DOHH2 (cell line): Measurements from ENCODE around the gene RAB4A.
A peak's percentile ranks its signal among the peaks of the same experiment; 100 is the strongest.

Experiments
- H3F3A ChIP-seq: fragments of 200-600 bp; sonication (generic), shearing (Covaris generic); 2 replicates; pipeline ENCODE4 v1.6.0; 2016; ENCODE audit warnings: antibody characterized with exemption, mild to moderate bottlenecking; ENCODE audit not compliant: control insufficient read depth, insufficient read depth
- H3K27ac ChIP-seq: fragments of 200-600 bp; sonication (generic); 2 replicates; pipeline ENCODE4 v1.5.1; 2014; ENCODE audit warnings: low read depth, mild to moderate bottlenecking, low read length, moderate library complexity
- H3K27me3 ChIP-seq: fragments of 200-600 bp; sonication (generic); 2 replicates; pipeline ENCODE4 v1.6.1; 2014; ENCODE audit warnings: mild to moderate bottlenecking, low read length, mixed read lengths; ENCODE audit not compliant: control insufficient read depth
- H3K36me3 ChIP-seq: fragments of 200-600 bp; sonication (generic); 2 replicates; pipeline ENCODE4 v1.6.1; 2014; ENCODE audit warnings: mild to moderate bottlenecking, low read length, moderate library complexity, mixed read lengths; ENCODE audit not compliant: control insufficient read depth
- H3K4me1 ChIP-seq: fragments of 200-600 bp; sonication (generic); 2 replicates; pipeline ENCODE4 v1.6.1; 2014; ENCODE audit warnings: mild to moderate bottlenecking, low read length, mixed read lengths; ENCODE audit not compliant: control insufficient read depth
- H3K4me2 ChIP-seq: fragments of 200-600 bp; sonication (generic); 2 replicates; pipeline ENCODE4 v1.6.0; 2014; ENCODE audit warnings: mild to moderate bottlenecking, low read length, moderate library complexity
- H3K4me3 ChIP-seq: fragments of 200-600 bp; sonication (generic); 2 replicates; pipeline ENCODE4 v1.5.1; 2014; ENCODE audit warnings: mild to moderate bottlenecking, low read length, mixed read lengths
- H3K79me2 ChIP-seq: fragments of 200-600 bp; sonication (generic); 2 replicates; pipeline ENCODE4 v1.6.1; 2014; ENCODE audit warnings: mild to moderate bottlenecking, low read length, mixed read lengths; ENCODE audit not compliant: control insufficient read depth
- H3K9me2 ChIP-seq: fragments of 200-600 bp; sonication (generic); replicated peaks from 2 replicates; pipeline ENCODE4 v1.6.1; 2014; ENCODE audit warnings: mild to moderate bottlenecking, low read length, mixed read lengths; ENCODE audit not compliant: control insufficient read depth
- H3K9me3 ChIP-seq: fragments of 200-600 bp; sonication (generic); 2 replicates; pipeline ENCODE4 v1.6.1; 2014; ENCODE audit warnings: antibody characterized with exemption, low read length, mixed read lengths; ENCODE audit not compliant: control insufficient read depth, insufficient read depth
- H4K20me1 ChIP-seq: fragments of 200-600 bp; sonication (generic); 2 replicates; pipeline ENCODE4 v1.6.0; 2014; ENCODE audit warnings: low read depth, mild to moderate bottlenecking, antibody characterized with exemption, low read length, moderate library complexity; ENCODE audit not compliant: control insufficient read depth, insufficient read depth
- EZH2phosphoT487 ChIP-seq: fragments of 200-600 bp; sonication (generic); IDR thresholded peaks from 2 replicates; pipeline ENCODE4 v1.6.1; 2017; ENCODE audit warnings: borderline replicate concordance, mild to moderate bottlenecking, antibody characterized with exemption, low read length, moderate library complexity, mixed read lengths
- TF ChIP-seq, protein P1 (sequence below): fragments of 200-600 bp; sonication (generic); IDR thresholded peaks from one replicate; pipeline ENCODE4 v1.5.1; 2014; ENCODE audit warnings: antibody characterized with exemption, mild to moderate bottlenecking, low read depth, low read length; ENCODE audit not compliant: poor library complexity, severe bottlenecking

Gene RAB4A

DNA sequence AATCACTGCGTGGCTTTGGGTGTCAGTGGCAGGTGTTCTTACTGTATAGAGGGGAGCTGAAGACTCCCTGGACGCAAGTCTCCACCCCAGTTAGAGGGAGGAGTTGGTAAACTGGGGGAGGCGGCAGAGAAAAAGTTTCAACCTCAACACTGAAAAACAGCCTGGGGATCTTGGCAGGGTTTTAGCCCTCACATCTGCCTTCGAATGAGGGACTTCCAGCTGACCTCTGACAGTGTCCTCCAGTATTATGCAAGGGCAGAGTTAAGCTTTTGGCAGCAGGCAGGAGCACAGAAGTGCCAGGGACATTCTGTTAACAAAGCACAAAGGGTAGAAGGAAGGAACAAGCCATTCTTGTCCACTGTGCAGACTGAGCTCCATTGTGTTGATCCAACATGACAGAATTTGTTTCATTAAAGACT is 41.2 kb upstream of the RAB4A start:
- Histone ChIP-seq H4K20me1 (no peaks in the 10 kb centered on the region), H3K27ac (no peak overlapping the region), H3K27me3 (peaks cover 46% of the 10 kb centered on the region), H3K4me2 (no peak overlapping the region), H3K4me3 (no peak overlapping the region), H3F3A (no peaks in the 10 kb centered on the region), H3K9me3 (no peaks in the 10 kb centered on the region), H3K4me1 (peaks cover 3% of the 10 kb centered on the region; the same call in 1 of the 2 replicates), H3K9me2 (no peaks in the 10 kb centered on the region), H3K79me2 (no peaks in the 10 kb centered on the region), H3K36me3 (no peaks in the 10 kb centered on the region)
- TF ChIP-seq, protein P1, sequence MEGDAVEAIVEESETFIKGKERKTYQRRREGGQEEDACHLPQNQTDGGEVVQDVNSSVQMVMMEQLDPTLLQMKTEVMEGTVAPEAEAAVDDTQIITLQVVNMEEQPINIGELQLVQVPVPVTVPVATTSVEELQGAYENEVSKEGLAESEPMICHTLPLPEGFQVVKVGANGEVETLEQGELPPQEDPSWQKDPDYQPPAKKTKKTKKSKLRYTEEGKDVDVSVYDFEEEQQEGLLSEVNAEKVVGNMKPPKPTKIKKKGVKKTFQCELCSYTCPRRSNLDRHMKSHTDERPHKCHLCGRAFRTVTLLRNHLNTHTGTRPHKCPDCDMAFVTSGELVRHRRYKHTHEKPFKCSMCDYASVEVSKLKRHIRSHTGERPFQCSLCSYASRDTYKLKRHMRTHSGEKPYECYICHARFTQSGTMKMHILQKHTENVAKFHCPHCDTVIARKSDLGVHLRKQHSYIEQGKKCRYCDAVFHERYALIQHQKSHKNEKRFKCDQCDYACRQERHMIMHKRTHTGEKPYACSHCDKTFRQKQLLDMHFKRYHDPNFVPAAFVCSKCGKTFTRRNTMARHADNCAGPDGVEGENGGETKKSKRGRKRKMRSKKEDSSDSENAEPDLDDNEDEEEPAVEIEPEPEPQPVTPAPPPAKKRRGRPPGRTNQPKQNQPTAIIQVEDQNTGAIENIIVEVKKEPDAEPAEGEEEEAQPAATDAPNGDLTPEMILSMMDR = no peak

DNA sequence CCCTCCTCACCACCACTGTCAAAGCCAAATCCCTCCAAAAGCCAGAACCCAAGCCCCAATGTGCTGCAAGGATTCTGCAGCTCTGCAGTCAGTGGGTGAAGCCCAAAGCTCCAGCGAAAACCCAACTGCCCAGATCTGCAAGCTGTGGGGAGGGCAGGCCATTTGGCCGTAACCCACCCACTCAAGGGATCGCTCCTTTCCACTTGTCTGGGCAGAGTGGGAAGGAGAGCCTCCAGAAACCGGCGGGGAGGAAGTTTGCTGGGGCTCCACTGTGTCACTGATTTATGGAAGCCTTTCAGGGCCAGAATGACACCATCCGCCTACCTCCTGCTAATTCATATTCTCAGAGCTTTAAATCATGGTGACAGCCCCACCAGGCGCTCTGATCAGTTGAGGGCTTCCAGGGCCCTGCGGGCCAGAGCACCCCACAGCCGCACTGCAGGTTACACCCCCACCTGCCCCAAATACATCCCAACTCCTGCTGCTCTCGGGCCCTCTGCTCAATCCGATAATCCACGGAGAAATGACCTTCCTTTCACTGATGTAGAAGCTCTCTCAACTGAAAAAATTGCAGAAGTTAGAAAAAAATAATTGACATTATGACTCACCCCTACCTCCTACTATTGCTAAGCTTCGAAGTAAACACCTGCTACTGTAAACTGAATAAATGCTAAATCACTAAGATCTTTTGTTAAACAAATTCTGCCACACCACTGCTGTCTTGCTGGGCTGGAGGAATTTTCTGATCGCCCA is 40.6 kb upstream of the RAB4A start:
- Histone ChIP-seq H4K20me1 (no peaks in the 10 kb centered on the region), H3K27me3 (peaks cover 46% of the 10 kb centered on the region), H3K27ac (no peak overlapping the region), H3K79me2 (no peaks in the 10 kb centered on the region), H3K9me2 (no peaks in the 10 kb centered on the region), H3K36me3 (no peaks in the 10 kb centered on the region), H3K9me3 (no peaks in the 10 kb centered on the region), H3F3A (no peaks in the 10 kb centered on the region), H3K4me3 (no peak overlapping the region), H3K4me1 (peaks cover 3% of the 10 kb centered on the region; the same call in 1 of the 2 replicates), H3K4me2 (no peak overlapping the region)
- TF ChIP-seq, protein P1 = no peak
- 0 out of 2 replicates have a peak, but pooled peaks have one; percentile 67 for TF ChIP-seq EZH2phosphoT487

DNA sequence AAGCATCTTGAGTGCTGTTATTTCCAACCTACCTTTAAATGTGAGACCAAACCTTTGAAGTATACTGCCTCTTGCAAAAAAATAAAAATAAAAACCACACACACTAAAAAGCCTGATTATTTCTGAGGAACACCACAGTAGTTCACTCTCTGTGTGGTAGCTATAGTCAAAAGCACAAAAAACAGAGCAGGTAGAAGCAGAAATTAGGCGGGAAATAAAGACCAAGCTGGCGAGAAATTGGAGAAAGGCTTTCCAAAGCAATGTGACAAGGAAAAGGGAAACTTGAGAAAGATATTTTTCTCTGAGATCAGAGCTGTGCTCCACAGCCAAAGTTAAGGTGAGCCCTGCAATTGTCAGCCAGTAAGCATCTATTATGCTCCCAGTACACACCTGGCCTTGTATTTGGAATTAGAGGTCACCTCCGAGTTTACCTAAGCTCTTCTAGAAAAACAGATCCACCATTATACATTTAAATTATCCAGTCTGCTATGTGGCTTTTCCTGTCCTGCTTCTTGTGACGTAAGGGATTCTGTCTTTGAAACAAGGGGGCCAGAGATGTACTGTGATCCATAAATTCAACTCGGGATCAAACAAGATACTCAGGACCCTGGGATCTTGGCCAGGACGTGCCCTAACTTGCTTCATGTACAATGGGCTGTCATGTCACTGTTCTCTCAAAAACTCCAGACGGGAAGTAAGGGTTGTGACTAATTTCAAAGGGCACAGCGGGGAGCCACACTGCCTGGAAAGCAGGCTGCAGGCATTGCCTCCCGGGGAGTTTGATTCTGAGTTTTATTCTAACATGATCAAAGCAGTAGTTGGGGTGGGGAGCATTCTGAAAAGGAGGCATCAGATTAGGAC is 39.8 kb upstream of the RAB4A start:
- Histone ChIP-seq H3K4me1 (peaks cover 3% of the 10 kb centered on the region; the same call in 1 of the 2 replicates), H3F3A (no peaks in the 10 kb centered on the region), H4K20me1 (no peaks in the 10 kb centered on the region), H3K9me2 (no peaks in the 10 kb centered on the region), H3K36me3 (no peaks in the 10 kb centered on the region), H3K27me3 (peaks cover 46% of the 10 kb centered on the region), H3K27ac (no peak overlapping the region), H3K4me2 (no peak overlapping the region), H3K79me2 (no peaks in the 10 kb centered on the region), H3K4me3 (no peak overlapping the region), H3K9me3 (no peaks in the 10 kb centered on the region)
- TF ChIP-seq, protein P1 = no peak
- TF ChIP-seq EZH2phosphoT487 = no peak
